Calu3 (cell line): ENCODE results near the gene LAMA5. TPM values are rescaled to one million over a fixed set of nuclear protein-coding genes. Genes with fewer than 3 reads are reported as not detected.
A peak's percentile ranks its signal among the peaks of the same experiment; 100 is the strongest.

Experiments
- BruUV-seq: library from RNA; stranded (reverse); fragments of 400-500 nt; replicated peaks from 2 replicates; lab custom pipeline; 2021; lab: Mats Ljungman, UMichigan
- CTCF ChIA-PET: fragments of 300-600 bp; sonication (Branson Sonifier 250); formaldehyde crosslinking; loops from one replicate; lab custom pipeline; 2022; ENCODE audit warnings: antibody characterized with exemption; lab: Charles Lee
- DNase-seq: peaks from one replicate; pipeline ENCODE4 v3.0.0; 2022
- H3K27ac Mint-ChIP-seq: one replicate; pipeline ENCODE4 v1.8.0; 2022; ENCODE audit warnings: mixed read lengths; ENCODE audit not compliant: unreplicated experiment
- H3K27me3 Mint-ChIP-seq: one replicate; pipeline ENCODE4 v1.8.0; 2022; ENCODE audit warnings: mixed read lengths; ENCODE audit not compliant: unreplicated experiment
- H3K36me3 Mint-ChIP-seq: one replicate; pipeline ENCODE4 v1.8.0; 2022; ENCODE audit warnings: mild to moderate bottlenecking, moderate library complexity, mixed read lengths; ENCODE audit not compliant: insufficient read depth, unreplicated experiment
- H3K4me1 Mint-ChIP-seq: one replicate; pipeline ENCODE4 v1.8.0; 2022; ENCODE audit warnings: mild to moderate bottlenecking, low read depth, mixed read lengths; ENCODE audit not compliant: unreplicated experiment
- H3K4me3 Mint-ChIP-seq: one replicate; pipeline ENCODE4 v1.8.0; 2022; ENCODE audit warnings: mild to moderate bottlenecking, low read depth, moderate library complexity, mixed read lengths; ENCODE audit not compliant: unreplicated experiment
- H3K9me3 Mint-ChIP-seq: one replicate; pipeline ENCODE4 v1.8.0; 2022; ENCODE audit warnings: low read depth, mixed read lengths; ENCODE audit not compliant: unreplicated experiment
- intact Hi-C: fragments of 100-400 bp; cut with micrococcal nuclease; formaldehyde crosslinking; loops from one replicate; pipeline ENCODE4 v1.10.0; 2022; ENCODE audit not compliant: unreplicated experiment
- total RNA-seq: library from RNA; stranded (reverse); gene quantifications from 2 replicates; pipeline ENCODE4 v1.2.3, GENCODE V29; 2022
- TF ChIP-seq, protein P1 (sequence below): fragments of 200-600 bp; IDR thresholded peaks from one replicate; pipeline ENCODE4 v1.8.0; 2022; ENCODE audit warnings: antibody characterized with exemption; ENCODE audit not compliant: unreplicated experiment

The LAMA5 gene
- total RNA-seq, 1 experiment from 2014 or later: 763 TPM

DNA sequence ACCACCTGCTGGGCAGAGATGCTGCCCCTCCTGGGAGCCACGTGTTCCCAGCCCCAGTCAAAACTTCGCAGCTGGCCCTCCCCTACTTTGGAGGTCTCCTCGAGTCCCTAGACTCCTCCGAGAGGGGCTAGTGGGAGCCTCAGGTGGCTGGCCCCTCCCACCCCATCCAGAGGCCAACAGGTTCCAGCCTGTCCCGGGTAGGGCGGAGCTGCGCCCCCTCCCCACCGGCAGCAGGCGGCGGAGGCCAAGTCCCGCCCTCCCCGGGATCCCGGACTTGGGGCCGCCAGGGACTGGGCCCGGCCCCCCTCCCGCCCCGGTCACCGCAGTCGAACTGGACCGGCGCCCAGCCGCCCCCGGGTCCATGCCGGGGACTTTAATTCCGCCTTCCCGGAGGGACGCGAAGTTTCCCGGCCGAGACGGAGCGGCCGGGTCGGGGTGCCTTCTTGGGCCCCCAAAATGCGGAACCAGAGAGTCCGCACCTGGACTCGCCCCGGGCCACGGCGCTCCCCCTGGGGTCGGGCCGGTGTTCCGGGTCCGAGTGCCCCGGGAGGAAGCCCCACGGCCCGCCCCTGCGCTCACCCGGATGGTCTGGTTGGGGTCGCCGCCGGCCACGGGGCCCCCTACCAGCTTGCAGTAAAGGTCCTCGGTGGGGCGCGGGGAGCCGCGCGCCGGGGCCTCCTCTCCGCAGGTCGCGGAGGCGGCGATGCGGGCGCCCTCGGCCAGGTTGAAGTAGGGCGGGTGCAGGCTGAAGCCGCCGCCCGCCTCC is 559 bp downstream of the LAMA5 start:
- Mint-ChIP-seq H3K36me3 (peaks cover 82% of the 10 kb centered on the region), H3K4me1 (peaks cover 55% of the 10 kb centered on the region), H3K9me3 (no peaks in the 10 kb centered on the region), H3K27me3 (no peaks in the 10 kb centered on the region), H3K27ac (peak overlapping the region; percentile 94), H3K4me3 (peak overlapping the region; percentile 79)
- CTCF ChIA-PET: interaction anchor here (1.5 to 5.9 kb wide), 5 partner anchors 9 to 64 kb away, joined by 5 to 33 read pairs (median 18); partner anchors contain the start of genes ADRM1 and RPS21
- no TSS peak for BruUV-seq
- intact Hi-C loops: no loop called here
- TF ChIP-seq, protein P1, sequence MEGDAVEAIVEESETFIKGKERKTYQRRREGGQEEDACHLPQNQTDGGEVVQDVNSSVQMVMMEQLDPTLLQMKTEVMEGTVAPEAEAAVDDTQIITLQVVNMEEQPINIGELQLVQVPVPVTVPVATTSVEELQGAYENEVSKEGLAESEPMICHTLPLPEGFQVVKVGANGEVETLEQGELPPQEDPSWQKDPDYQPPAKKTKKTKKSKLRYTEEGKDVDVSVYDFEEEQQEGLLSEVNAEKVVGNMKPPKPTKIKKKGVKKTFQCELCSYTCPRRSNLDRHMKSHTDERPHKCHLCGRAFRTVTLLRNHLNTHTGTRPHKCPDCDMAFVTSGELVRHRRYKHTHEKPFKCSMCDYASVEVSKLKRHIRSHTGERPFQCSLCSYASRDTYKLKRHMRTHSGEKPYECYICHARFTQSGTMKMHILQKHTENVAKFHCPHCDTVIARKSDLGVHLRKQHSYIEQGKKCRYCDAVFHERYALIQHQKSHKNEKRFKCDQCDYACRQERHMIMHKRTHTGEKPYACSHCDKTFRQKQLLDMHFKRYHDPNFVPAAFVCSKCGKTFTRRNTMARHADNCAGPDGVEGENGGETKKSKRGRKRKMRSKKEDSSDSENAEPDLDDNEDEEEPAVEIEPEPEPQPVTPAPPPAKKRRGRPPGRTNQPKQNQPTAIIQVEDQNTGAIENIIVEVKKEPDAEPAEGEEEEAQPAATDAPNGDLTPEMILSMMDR: peak; percentile 7
- DNase-seq: peak; percentile 90

DNA sequence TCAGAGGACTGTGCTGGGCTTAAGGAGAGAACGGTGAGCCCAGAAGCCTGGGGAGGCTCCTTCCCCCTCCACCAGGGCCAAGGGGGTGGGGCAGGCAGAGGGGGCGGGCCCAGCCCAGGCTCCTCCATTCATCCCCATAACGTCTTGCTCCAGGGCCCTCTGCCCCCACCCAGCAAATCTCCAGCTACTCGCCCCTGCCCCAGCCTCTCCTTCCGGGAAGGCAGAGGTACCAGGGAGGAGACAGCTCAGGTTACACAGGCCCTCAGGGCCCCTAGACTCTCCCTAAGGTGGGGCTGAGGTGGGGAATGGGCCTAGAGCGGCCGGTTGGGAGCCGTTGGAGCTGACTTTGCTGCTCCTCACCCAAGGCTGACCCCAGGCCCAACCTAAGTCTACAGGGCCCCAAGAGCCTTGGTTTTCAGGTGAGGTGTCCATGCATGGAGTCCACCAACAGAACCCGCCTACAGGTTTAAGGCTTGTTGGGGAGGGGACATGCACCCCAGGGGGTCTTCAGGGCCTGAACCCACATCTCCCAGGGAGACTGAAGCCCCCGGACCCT is 1.2 kb downstream of the LAMA5 start:
- H3K4me3 Mint-ChIP-seq: peak overlapping the region; percentile 79

DNA sequence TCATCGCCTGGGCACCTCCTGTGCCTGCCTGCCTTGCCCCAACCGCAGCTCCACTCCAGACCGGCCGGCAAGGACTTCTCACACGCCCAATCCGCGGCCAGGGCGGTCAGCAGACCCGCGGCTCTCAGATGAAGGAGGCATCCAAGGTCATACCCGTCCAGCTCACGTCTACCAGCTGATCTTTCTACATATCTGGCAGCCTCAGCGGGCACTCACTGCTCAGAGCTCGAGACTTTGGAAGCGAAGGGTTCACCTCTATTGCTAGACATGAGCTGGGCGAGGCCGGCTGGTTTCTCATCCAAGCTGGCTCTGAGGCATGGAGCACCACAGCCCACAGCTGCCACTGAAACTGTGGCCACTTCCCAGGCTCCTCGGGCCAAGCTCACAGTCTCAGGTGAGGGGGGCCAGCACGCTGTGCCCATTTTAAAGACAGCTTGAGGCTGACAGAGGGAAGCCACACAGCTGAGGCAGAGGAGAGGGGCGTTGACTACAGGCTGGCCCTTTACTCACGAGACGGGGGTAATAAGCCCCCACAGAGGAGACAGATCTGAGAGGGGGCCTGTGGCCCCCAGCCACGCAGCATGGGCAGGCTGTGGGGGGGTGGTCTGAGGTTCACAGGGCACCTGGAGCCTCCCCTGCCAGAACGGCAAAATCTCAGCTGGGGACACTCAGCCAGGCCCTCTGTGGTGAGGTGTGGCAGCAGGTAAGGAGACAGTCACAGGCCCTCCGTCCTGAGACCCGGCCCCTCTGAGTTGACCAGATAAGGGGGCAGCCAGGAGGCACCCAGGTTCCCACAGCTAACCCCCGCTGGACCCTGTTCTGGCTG is 2.0 kb downstream of the LAMA5 start:
- Mint-ChIP-seq H3K9me3 (no peaks in the 10 kb centered on the region), H3K36me3 (peaks cover 90% of the 10 kb centered on the region), H3K27me3 (no peaks in the 10 kb centered on the region), H3K4me1 (peaks cover 68% of the 10 kb centered on the region), H3K4me3 (peak overlapping the region; percentile 79), H3K27ac (peak overlapping the region; percentile 94)
- TF ChIP-seq, protein P1: no peak
- TSS peak; percentile 35 for BruUV-seq
- DNase-seq: peak; percentile 55
- CTCF ChIA-PET: interaction anchor here (0.7 to 5.9 kb wide), 10 partner anchors 7 to 66 kb away, joined by 3 to 33 read pairs (median 10); partner anchors contain the start of genes ADRM1 and RPS21
- intact Hi-C loops: loop anchor here (2.0 kb wide), 1 partner anchor 14 kb away; no protein-coding TSS in a partner anchor

More for the DNA sequence above, 1.2 kb downstream of the LAMA5 start:
- Mint-ChIP-seq H3K36me3 (peaks cover 85% of the 10 kb centered on the region), H3K4me1 (peaks cover 61% of the 10 kb centered on the region), H3K27me3 (no peaks in the 10 kb centered on the region), H3K27ac (peak overlapping the region; percentile 94), H3K9me3 (no peaks in the 10 kb centered on the region)
- TF ChIP-seq, protein P1: no peak
- CTCF ChIA-PET: interaction anchor here (1.5 to 5.9 kb wide), 6 partner anchors 8 to 64 kb away, joined by 5 to 33 read pairs (median 12); partner anchors contain the start of genes ADRM1 and RPS21
- DNase-seq: peak; percentile 95
- BruUV-seq: TSS peak; percentile 67
- intact Hi-C loops: loop anchor here (2.0 kb wide), 1 partner anchor 15 kb away; no protein-coding TSS in a partner anchor
